LoVo (cell line): Measurements from ENCODE around the gene CPLX3.
A peak's percentile ranks its signal among the peaks of the same experiment; 100 is the strongest.

Experiments used
- DNase-seq: peaks from one replicate; pipeline ENCODE4 v3.0.0-alpha.2; 2016; ENCODE audit warnings: low spot score

Gene CPLX3

DNA sequence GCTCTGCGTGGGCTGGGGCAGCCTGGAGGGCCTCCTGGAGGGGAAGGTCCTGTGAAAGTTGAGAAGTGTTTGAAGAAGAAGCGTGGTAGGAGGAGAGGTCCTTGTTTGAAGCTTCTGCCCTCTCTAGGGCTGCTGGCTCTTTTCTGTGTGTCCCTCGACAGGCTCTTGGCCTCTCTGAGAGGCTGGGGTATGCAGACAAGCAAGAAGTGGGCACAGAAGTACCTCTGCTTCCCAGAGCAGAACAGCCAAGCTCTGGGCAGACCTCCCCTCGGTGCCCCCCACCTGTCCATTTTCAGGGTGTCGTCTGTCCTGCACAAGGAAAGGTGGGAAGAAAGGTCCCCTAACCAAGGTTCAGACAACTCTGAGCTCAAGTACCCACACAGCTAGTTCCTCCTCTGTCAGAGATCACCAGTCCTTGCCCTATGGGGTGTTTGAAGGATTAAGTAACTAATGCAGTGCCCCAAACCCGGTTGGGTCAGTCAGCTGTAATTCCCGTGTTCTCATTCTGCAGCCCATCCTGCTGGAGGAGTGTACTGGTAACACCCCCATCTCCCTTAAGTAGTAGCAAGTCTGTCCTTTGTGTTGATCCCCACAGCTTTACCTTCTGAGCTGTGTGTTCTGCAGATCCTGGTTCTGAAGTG lies 38.3 kb upstream of the CPLX3 start:
- no peak for DNase-seq

DNA sequence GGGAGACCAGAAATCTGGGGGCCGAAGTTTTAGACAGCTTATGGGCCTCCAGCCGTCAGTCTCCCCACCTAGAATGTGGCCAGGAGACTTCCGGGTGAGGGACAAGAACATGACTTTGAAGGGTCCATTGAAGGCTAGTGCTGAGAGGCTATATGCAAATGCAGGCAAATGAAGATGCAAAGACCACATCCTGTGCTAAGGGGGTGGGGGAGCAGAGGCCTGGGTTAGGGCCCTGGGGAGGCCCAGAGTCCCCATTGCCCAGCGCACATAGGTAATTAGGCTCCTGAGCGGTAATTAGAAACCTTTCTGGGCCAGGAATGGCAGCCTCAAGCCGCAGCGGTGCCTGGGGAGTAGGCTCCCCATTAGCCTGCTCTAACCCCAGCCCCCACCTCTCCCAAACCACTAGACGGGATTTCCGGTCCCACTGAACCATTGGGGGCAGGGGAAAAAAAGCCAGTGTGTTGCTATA lies 37.7 kb upstream of the CPLX3 start:
- DNase-seq = no peak

DNA sequence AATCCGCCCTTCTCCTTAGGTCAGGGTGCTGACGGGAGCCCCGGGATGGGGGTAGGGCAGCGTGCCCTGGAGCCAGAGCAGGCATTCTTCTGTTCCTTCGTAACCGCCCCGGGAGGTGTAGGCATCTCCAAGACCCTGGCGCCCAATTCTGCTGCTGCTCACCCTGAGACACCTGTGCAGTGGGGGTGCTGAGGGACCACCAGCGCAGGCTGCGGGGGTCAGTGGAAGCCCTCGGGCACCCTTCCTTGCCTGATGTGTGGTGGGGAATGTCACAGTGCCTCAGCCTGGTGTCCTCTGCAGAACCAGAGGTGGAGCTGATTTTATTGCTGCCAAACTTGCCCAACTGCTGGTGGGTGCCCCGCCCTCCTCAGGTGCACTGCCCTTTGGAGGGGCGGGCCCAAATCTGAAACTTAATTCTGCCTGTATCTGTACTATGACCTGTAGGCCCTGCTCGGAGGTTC lies 37.2 kb upstream of the CPLX3 start:
- no peak for DNase-seq

DNA sequence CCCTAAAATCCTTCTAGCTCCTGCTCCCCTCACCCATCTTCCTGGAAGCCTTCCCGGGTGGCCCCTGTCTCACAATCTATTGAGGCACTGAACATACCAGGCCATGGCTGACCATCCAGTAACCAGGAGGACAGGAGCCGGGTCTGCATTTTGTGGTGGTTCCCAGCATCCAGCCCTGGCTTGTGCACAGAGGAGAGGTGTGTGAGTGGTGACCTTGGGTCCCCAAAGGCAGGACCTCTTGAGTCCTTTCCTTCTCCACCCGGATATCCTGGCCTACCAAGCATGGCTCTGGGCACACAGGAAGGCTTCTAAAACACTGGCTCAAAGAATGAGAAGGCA lies 36.7 kb upstream of the CPLX3 start:
- DNase-seq = no peak

DNA sequence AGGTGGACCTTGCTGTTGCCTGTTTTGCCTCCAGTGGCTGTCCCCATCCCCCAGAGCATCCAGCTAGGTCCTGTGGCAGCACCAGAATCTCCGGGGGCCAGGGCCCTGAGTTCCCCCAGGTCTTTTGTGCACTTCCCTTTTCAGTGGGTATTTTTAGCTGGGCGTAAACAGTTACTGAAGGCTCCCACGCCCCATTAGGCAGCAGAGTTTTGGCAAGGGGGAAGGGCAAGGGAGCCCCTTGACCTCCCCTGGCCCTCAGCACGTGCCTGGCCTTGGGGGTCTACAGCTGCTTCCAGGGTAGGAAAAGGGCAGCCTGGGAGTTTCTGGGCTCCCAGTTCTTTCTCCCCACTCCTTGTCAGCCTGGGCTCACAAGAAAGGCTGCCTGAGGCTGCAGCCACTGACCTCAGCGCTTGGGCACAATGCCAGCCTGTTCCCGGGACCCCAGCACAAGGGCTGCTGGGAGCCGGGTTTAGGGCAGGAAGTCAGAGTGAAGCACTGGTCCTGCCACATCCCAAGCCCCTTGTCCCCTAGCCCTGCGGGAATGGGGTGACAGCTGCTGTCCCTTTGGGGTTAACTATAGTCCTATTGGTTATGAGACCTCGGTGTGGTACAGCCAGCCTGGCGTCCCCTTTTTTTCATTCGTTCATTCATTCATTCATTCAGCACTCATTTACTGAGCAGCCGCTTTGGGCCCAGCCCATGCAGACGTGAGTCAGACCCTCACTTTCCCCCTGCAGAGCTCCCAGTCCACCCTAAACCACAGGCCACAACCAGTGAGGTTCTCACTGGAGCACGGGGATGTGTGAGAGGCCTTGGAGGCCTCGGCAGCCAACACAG lies 36.1 kb upstream of the CPLX3 start:
- DNase-seq = no peak

DNA sequence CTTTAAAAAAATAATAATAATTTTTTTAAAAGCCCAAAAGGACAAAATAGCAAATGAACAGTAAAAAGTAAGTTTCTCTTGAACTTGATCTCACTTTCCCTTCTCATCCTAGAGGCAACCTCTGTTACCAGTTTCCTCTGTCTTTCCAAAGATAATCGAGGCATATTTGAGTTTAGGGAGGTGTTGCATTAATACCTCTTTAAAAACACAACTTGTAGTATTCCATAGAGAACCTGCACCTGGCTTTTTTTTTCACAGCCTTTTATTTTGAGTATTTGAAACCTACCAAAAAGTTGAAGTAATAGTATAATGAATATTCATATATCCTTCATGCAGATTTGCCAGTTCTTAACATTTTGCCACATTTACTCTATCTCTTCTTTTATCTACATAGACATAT lies 35.4 kb upstream of the CPLX3 start:
- DNase-seq = no peak

DNA sequence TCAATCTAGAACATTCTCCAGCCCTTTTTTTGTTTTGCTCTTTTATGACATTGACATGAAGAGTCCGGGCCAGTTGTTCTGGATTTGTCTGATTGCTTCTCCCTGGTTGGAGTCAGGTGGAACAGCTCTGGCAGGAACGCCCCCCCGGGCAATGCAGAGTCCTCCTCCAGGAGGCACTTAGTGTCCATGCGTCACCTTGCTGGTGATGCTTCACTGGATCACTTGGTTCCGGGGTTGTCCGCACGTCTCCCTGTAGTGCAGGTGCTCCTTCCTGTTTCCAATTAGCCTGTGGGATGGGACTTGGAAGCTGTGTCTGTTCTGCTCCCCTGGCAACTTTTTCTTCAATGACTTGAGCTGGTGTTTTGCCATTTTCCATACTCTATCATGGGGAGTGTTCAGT lies 34.8 kb upstream of the CPLX3 start:
- DNase-seq = no peak

DNA sequence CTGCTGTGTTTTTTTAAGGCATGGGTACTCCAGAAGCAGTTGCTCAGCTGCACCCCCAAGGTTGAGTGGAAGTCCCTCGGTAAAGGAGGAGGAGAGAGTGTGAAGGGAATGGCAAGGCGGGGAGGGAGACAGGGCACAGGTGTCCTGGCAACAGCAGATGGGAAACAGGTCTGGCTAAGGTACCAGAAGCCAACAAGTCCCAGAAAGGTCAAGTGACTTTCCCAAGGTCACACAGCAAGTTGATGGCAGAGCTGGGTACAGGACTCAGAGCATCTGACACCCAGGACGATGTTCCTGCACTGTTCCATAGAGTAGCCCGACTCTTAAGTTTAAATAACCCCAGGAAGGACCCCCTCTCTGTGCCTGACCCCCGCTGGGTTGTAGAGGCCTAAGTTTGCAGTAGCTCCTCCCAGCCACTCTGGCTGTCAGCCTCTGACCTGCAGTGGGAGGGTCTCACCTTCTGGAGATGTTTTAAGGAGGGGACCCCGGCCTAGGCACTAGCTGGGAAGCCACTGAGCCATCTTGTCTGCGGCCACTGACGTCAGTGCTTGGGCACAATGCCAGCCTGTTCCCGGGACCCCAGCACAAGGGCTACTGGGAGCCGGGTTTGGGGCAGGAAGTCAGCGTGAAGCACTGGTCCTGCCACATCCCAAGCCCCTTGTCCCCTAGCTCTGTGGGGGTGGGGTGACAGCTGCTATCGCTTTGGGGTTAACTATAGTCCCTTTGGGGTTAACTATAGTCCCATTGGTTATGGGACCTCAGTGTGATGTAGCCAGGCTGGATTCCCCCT lies 34.0 kb upstream of the CPLX3 start:
- DNase-seq = no peak

DNA sequence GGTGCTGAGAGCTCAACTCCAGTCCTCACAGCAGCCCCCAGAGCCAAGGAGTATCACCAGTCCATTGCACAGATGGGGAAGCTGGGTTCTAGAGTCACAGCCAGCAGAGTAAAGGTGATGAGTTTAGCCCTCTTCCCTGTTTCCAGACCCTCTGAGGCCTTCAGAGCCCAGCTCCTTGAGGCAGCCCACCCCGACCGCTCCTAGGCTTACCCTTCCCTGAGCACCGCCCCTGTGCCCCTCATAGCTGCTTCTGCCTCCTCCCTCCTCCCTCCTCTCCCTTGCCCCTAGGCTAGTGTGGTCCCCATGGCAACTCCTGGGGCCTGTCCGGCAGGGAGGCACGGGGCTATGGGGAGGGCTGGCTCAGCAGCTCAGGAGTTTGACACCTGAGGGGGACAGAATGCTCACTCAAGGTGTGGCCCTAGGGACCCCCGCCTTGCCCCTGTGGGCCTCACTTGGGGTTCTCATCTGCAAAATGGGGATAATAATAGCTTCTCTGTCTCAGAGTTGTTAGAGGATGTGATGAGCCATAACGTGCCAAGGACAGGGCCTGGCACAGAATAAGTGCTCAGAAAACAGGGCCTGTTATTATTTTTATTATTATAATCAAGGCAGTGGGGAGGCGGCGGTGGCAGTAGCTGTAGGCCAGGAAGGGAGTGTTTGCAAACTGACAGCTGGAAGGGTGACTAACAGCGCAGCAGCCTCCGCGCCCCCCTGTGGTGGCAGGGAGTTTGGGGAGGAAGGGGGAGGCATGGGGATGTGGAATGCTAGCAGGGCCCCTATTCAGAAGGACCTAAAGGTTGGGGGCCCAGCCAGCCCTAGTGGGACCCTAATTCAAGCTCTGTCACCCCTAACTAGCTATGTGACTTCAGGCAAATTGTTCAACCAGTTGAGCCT lies 33.0 kb upstream of the CPLX3 start:
- no peak for DNase-seq

DNA sequence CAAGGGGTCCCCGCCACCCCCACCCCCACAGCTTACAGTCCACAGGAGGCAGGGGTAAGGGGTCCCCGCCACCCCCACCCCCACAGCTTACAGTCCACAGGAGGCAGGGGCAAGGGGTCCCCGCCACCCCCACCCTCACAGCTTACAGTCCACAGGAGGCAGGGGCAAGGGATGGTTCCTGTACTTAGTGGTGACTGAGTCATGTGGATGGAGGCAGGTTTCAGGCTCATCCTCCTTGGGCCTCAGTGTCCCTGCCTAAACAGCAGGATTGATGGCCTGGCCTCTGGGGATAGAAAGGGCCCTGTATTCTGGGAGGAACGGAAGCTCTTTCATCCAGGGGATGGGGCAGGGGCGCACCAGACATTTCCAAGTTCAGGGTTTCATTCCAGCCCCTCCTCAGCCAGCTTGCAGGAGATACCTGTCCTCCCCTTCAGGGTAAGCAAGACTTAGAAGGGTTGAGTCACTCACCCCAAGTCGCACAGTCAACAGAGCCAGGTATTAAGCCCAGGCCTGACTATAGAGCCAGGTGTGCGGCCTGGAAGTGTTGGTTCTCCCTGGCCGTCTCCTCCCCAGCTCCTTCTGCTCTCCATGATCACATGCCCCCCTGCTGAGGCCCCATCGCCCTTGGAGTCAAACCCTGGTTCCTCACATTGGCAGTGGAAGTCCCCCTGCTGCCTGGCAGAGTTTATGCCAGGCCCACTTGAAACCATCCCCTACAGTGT lies 32.0 kb upstream of the CPLX3 start:
- DNase-seq = no peak

DNA sequence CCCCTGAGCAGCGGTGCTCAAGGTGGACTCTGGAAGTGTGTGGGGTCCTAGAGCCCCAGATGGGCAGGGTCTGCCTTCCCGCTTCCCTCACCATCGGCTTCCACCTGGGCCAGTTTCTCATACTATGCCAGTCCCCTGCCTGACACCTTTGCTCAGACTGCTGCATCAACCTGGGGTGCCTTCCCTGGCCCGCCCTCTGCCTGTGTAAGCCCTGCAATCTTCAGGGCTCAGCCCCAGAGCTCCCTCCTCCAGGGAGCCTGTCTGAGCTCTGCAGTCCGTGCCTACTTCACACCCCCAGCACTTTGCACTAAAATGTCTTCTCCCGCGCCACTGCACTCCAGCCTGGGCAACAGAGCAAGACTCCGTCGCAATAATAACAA lies 31.5 kb upstream of the CPLX3 start:
- no peak for DNase-seq

DNA sequence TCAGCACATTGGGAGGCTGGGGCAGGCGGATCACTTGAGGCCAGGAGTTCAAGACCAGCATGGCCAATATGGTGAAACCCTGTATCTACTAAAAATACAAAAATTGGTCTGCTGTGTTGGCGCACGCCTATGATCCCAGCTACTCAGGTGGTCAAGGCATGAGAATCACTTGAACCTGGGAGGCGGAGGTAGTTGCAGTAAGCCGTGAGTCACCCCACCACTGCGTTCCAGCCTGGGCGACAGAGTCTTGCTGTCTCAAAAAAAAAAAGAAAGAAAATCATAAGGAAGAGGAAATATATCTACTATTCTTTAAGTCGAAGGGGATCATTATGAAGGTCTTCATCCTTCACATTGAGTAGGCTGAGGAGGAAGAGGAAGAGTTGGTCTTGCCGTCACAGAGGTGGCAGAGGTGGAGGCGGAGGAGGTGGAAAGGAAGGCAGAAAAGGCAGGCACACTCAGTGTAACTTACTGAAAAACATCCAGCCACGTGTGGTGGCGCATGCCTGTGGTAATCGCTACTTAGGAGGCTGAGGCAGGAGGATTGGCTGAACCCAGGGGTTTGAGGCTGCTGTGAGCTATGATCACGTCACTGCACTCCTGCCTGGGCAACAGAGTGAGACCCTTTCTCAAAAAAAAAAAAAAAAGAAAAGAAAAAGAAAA lies 30.3 kb upstream of the CPLX3 start:
- no peak for DNase-seq

DNA sequence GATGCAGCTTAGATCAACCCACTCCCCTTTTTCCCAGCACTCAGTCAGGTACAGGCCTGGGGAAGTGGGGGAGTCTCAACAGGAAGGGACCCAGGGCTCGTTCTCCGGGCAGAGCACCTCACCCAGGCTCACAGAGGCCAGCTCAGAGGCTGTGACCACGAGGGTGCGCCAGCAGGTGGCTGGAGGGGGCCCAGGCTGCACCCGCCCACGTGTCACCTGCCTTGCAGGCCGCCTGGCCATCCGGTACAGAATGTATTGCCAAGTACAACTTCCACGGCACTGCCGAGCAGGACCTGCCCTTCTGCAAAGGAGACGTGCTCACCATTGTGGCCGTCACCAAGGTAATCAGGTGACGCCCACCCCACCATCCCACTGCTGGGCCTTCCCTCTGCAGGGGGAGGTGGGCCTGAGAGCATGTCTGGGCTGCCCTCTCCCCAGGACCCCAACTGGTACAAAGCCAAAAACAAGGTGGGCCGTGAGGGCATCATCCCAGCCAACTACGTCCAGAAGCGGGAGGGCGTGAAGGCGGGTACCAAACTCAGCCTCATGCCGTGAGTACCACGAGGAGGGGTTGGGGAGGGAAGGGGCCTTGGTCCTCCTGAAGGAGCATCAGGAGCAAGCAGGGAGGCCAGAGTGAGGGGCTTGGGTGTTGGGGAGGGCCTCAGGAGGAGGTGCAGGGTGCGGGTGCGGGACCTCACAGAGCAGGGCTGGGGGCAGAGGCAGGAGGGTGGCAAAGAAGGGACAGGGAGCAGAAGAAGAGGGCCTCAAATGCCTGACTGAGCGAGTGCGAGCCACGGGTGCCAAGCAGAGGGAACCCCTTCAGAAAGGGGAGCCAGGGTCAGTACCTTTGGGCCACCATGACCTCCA lies 27.8 kb upstream of the CPLX3 start:
- DNase-seq = no peak

DNA sequence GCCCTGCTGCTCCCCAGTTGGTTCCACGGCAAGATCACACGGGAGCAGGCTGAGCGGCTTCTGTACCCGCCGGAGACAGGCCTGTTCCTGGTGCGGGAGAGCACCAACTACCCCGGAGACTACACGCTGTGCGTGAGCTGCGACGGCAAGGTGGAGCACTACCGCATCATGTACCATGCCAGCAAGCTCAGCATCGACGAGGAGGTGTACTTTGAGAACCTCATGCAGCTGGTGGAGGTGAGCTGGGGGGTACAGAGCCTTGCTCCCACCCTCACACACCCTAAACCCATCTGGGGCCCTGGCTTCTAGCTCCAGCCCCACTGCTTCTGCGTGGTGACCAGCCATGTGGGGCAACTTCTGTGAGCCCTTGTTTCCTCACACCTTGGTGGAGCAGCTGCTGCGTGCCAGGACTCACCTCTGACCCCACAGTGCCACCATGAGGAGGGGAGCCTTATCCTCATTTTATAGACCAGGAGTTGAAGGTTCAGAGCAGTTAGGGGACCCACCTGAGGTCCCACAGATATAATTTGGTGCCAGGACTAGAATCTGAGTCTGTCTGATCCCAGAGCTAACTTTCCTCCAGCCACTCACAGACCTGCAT lies 27.1 kb upstream of the CPLX3 start:
- DNase-seq = no peak

DNA sequence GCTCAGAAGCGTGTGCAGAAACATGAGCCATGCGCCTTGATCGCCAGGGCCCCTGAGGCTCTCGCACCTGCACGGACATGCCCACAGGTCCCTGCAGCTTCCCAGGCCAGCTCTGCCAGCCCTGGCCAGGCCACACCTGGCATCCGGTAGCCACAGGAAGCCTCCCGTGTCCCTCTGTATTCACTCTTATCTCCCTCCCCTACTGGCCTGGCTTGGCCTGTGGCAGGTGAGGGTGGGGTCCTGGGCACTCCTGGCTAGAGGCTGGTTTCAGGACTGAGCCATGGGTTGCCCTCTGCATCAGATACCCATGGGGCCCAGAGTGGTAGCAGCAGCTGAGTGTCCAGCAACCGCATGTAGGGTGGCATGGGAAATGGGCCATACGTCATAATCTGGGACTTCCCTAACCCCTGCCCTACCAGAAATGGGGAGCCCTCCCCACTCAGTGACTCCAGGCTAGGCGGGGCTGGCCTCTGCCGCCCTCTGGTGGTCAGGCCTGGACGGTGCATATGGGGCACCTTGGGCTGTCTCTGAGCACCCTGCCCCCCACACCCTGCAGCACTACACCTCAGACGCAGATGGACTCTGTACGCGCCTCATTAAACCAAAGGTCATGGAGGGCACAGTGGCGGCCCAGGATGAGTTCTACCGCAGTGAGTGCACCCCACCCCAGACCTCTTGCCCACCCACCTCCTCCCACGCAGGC lies 26.4 kb upstream of the CPLX3 start:
- DNase-seq = peak; percentile 38

DNA sequence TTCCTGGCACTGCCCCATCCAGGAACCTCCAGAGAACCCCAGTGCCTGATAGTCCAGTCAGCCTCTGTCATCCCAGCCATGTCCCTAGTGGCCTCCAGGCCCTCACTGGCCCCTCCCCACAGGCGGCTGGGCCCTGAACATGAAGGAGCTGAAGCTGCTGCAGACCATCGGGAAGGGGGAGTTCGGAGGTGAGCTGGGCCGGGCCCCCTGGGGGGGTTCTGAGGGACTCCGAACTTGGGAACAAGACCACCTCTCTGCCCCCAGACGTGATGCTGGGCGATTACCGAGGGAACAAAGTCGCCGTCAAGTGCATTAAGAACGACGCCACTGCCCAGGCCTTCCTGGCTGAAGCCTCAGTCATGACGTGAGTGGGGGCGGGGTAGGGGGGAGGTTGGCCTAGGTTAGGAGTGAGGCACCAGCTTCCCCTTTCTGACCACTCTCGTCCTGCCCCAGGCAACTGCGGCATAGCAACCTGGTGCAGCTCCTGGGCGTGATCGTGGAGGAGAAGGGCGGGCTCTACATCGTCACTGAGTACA lies 25.8 kb upstream of the CPLX3 start:
- DNase-seq = no peak

DNA sequence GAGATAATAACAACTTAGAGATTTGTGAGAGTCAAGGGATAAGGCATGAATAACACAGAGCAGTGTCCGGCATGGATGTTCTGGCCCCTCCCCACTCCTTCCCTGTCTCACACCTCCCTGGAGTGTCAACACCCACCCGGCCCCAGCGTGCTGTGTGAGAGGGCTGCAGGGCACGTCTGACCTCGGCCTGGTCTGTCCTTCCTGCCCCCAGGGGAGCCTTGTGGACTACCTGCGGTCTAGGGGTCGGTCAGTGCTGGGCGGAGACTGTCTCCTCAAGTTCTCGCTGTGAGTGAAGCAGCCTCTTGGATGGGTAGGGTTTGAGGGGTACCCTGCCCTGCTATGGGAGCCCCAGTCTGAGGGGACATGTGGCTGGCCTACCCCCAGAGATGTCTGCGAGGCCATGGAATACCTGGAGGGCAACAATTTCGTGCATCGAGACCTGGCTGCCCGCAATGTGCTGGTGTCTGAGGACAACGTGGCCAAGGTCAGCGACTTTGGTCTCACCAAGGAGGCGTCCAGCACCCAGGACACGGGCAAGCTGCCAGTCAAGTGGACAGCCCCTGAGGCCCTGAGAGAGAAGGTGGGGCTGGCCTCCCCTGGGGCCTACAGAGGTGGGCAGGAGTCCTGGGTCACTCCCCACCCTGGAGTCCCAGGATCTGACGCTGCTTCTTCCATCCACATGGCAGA lies 25.0 kb upstream of the CPLX3 start:
- no peak for DNase-seq

DNA sequence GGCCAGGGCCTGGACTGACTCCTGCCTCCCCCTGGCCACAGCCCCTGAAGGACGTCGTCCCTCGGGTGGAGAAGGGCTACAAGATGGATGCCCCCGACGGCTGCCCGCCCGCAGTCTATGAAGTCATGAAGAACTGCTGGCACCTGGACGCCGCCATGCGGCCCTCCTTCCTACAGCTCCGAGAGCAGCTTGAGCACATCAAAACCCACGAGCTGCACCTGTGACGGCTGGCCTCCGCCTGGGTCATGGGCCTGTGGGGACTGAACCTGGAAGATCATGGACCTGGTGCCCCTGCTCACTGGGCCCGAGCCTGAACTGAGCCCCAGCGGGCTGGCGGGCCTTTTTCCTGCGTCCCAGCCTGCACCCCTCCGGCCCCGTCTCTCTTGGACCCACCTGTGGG lies 24.1 kb upstream of the CPLX3 start:
- no peak for DNase-seq
